Endothelial cell of umbilical vein (primary cell): ENCODE measurements around the gene TRAPPC10.
"Not testable (repeated sequence)": the region's sequence is repeated elsewhere in the genome, so short reads cannot be mapped to it uniquely, and the experiment has no call there.

Experiments used
- EZH2 ChIP-seq: IDR thresholded peaks from 2 replicates; pipeline ENCODE4 v1.6.1; 2012; ENCODE audit warnings: borderline replicate concordance, low read depth, mild to moderate bottlenecking, moderate library complexity, low read length, inconsistent platforms; ENCODE audit not compliant: severe bottlenecking
- FOS ChIP-seq: IDR thresholded peaks from 2 replicates; pipeline ENCODE4 v1.6.1; 2011; ENCODE audit warnings: mild to moderate bottlenecking, low read length, moderate library complexity, borderline replicate concordance; ENCODE audit not compliant: insufficient read depth
- JUN ChIP-seq: IDR thresholded peaks from 2 replicates; pipeline ENCODE4 v1.6.1; 2011; ENCODE audit warnings: borderline replicate concordance, low read depth; ENCODE audit not compliant: insufficient read length, insufficient read depth
- POLR2A ChIP-seq: IDR thresholded peaks from 2 replicates; pipeline ENCODE4 v1.6.1; 2012; ENCODE audit warnings: low read depth, mild to moderate bottlenecking, control low read depth, low read length
- POLR2AphosphoS5 ChIP-seq: IDR thresholded peaks from 2 replicates; pipeline ENCODE4 v1.6.1; 2012; ENCODE audit warnings: low read depth, mild to moderate bottlenecking, control low read depth, low read length, moderate library complexity; ENCODE audit not compliant: insufficient read depth
- TF ChIP-seq, protein P1 (sequence below), 2 donors: IDR thresholded peaks; 1 replicate in 1 of 2; 2 replicates in 1 of 2; pipeline ENCODE4 v1.5.1; 2011; ENCODE audit warnings: low read length in 2 of 2, mild to moderate bottlenecking in 2 of 2, moderate library complexity in 2 of 2, control low read depth in 1 of 2, inconsistent platforms in 1 of 2, low read depth in 1 of 2; ENCODE audit not compliant: insufficient read depth in 1 of 2; ENCODE audit errors: extremely low read depth in 1 of 2
- TF ChIP-seq, protein P2 (sequence below): IDR thresholded peaks from 2 replicates; pipeline ENCODE4 v1.6.1; 2011; ENCODE audit not compliant: insufficient read depth, insufficient read length

DNA sequence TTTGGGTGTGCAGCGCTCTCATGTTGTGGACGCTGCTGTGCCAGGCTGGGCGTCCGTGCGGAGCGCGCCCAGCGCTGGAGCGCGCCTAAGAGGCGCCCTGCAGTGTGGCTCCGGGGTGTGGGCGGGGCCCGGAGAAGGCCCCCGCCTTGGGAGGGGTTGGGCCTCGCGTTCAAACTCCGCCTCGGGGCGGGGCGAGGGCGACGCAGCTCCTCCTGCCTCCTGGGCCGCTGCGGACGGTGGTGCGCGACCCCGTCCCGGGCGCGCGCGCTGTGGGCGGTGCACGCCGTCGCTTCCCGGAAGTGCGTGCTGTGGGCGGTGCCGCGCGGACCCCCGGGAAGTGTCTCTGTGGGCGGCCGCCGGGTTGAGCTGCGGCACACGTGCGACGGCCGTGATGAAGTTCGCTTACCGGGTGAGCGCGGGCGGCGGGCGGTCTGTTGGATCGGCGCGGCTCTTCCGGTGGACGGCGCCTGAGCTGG, 95.0 kb downstream of the TRAPPC10 start, which contains the start of gene PWP2:
- TF ChIP-seq POLR2AphosphoS5, POLR2A, EZH2, FOS, JUN: not testable (repeated sequence)
- TF ChIP-seq, protein P1, sequence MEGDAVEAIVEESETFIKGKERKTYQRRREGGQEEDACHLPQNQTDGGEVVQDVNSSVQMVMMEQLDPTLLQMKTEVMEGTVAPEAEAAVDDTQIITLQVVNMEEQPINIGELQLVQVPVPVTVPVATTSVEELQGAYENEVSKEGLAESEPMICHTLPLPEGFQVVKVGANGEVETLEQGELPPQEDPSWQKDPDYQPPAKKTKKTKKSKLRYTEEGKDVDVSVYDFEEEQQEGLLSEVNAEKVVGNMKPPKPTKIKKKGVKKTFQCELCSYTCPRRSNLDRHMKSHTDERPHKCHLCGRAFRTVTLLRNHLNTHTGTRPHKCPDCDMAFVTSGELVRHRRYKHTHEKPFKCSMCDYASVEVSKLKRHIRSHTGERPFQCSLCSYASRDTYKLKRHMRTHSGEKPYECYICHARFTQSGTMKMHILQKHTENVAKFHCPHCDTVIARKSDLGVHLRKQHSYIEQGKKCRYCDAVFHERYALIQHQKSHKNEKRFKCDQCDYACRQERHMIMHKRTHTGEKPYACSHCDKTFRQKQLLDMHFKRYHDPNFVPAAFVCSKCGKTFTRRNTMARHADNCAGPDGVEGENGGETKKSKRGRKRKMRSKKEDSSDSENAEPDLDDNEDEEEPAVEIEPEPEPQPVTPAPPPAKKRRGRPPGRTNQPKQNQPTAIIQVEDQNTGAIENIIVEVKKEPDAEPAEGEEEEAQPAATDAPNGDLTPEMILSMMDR (IDR thresholded peaks at IDR 0.05; ENCODE audit: extremely low read depth in 1 of 2, insufficient read depth in 1 of 2, low read depth in 1 of 2, low read length in 2 of 2): not testable (repeated sequence)
- TF ChIP-seq, protein P2, sequence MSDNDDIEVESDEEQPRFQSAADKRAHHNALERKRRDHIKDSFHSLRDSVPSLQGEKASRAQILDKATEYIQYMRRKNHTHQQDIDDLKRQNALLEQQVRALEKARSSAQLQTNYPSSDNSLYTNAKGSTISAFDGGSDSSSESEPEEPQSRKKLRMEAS: not testable (repeated sequence)
